Aorta (tissue), 5 donors: ENCODE data around the gene RNF103. TPM values are rescaled to one million over a fixed set of nuclear protein-coding genes. Genes with fewer than 3 reads are reported as not detected.
"Not testable (repeated sequence)": the region's sequence is repeated elsewhere in the genome, so short reads cannot be mapped to it uniquely, and the experiment has no call there.

Experiments used
- ATAC-seq: fragments of 200-7000 bp; cut with Tn5 transposase; one replicate; pipeline ENCODE4 v1.9.1; 2022; ENCODE audit warnings: moderate library complexity; ENCODE audit not compliant: low FRiP score
- DNase-seq, 2 donors: peaks; one replicate each; pipeline ENCODE4 v3.0.0-alpha.2; 2020
- H3K27ac ChIP-seq, 2 donors: one replicate each; pipeline ENCODE4 v1.5.1; 2013; ENCODE audit warnings: low read length in 2 of 2, mild to moderate bottlenecking in 2 of 2, moderate library complexity in 2 of 2, control low read depth in 1 of 2, inconsistent platforms in 1 of 2, low read depth in 1 of 2
- H3K27me3 ChIP-seq, 2 donors: one replicate each; pipeline ENCODE4 v1.6.1; 2013; ENCODE audit warnings: control low read depth in 1 of 2, low read length in 1 of 2, mild to moderate bottlenecking in 1 of 2, moderate library complexity in 1 of 2; ENCODE audit not compliant: insufficient read depth in 2 of 2, control insufficient read depth in 1 of 2
- H3K36me3 ChIP-seq, 2 donors: one replicate each; pipeline ENCODE4 v1.6.1; 2013; ENCODE audit warnings: control low read depth in 1 of 2, low read length in 1 of 2, mild to moderate bottlenecking in 1 of 2; ENCODE audit not compliant: insufficient read depth in 2 of 2, control insufficient read depth in 1 of 2
- H3K4me1 ChIP-seq, 2 donors: one replicate each; pipeline ENCODE4 v1.6.1; 2013; ENCODE audit warnings: low read length in 2 of 2, control low read depth in 1 of 2, mild to moderate bottlenecking in 1 of 2, moderate library complexity in 1 of 2; ENCODE audit not compliant: insufficient read depth in 2 of 2, control insufficient read depth in 1 of 2
- H3K4me3 ChIP-seq, 2 donors: one replicate each; pipeline ENCODE4 v1.5.1; 2013; ENCODE audit warnings: low read length in 2 of 2, control low read depth in 1 of 2, mild to moderate bottlenecking in 1 of 2
- H3K9me3 ChIP-seq: one replicate; pipeline ENCODE4 v1.6.1; 2013; ENCODE audit warnings: mild to moderate bottlenecking, low read length; ENCODE audit not compliant: control insufficient read depth
- WGBS, 2 donors: extraction: QIAGEN DNeasy Blood & Tissue Kit; methylation state at CpG; one replicate each; pipeline ENCODE4 v1.1.7; 2013; 5-methylcytosine and 5-hydroxymethylcytosine counted together
- intact Hi-C, 2 donors: fragments of 100-400 bp; cut with DNase I; formaldehyde crosslinking; loops; one replicate each; pipeline versions ENCODE4 v1.14.2 to v1.15.0; 2022
- long read RNA-seq, 2 donors: library from polyadenylated mRNA; unstranded; transcript quantifications; one replicate each; pipeline ENCODE4 v2.0.0, GENCODE V29; 2020 to 2021
- polyA plus RNA-seq, 2 donors: library from polyadenylated mRNA; stranded (reverse); fragments of 200-250 nt; gene quantifications; one replicate each; pipeline ENCODE4 v1.2.3, GENCODE V29; 2013
- total RNA-seq, 2 donors: library from RNA; stranded (reverse); fragmentation: NEBNext Ultra II Directional; extraction: Animal tissue kit (Norgen Biotek cat#: 25700); gene quantifications; one replicate each; pipeline ENCODE4 v1.2.1, GENCODE V29; 2021
- donor health status: healthy with polysubstance abuse.
- donor health status: Bipolar disorder and iron deficiency.
- donor health status: DM: no; HTN: no; CAD: no.
- donor health status: DM: no; HTN: no; CAD: no.
- donor health status: DM: yes; HTN: yes; CAD: no.

The RNF103 gene
- 10 to 100 TPM; 30.5 to 31.0 TPM for total RNA-seq
- polyA plus RNA-seq = 10 to 100 TPM; 11.4 to 26.1 TPM
- long read RNA-seq, donor 1, full-length matches to known transcripts = 12 of 18 reads
- long read RNA-seq, donor 1, partial matches to known transcripts = 0 of 18 reads
- long read RNA-seq, donor 1, other reads (novel, unspliced or antisense) = 6 of 18 reads
- long read RNA-seq, donor 2, transcript RNF103-201 (4 exons, 3,477 nt) = major isoform, 22 of 28 reads
- long read RNA-seq, donor 2, partial matches to known transcripts = 0 of 28 reads
- long read RNA-seq, donor 2, other reads (novel, unspliced or antisense) = 6 of 28 reads

GRCh38 chr2:86623494-86624266 is at the start of gene RNF103:
Gene RNF103, minus strand, starts transcription at chr2:86623865. Its CDS starts 979 bp downstream, at chr2:86622886.
- peak; percentile 98 to 100 for DNase-seq
- peak; percentile 98 for ATAC-seq
- no peaks in the 10 kb centered on the region for H3K9me3 ChIP-seq
- no peaks in the 10 kb centered on the region for H3K27me3 ChIP-seq
- peaks cover 0 to 2% of the 10 kb centered on the region in 2 donors for H3K4me1 ChIP-seq
- H3K36me3 ChIP-seq = no peaks in the 10 kb centered on the region
- intact Hi-C loops = loop anchor here (1.0 to 5.0 kb wide), 4 partner anchors 60 to 226 kb away; partner anchors contain the start of genes KDM3A (in 2 of the 2) and CHMP3 (in 1 of the 2)
- WGBS, 2 donors = 0 to 1% methylated on average over 62 to 77 of the region's 77 CpGs
- peak within 1 kb of the TSS; percentile 79 to 84 for H3K4me3 ChIP-seq
- H3K27ac ChIP-seq = peak within 1 kb of the TSS; percentile 88 to 94

- H3K36me3 ChIP-seq = no peaks in the 10 kb centered on the region
- no peak overlapping the region for H3K4me3 ChIP-seq
- no peak for ATAC-seq
- no peaks in the 10 kb centered on the region for H3K9me3 ChIP-seq
- WGBS, 2 donors = 94 to 97% methylated on average over 1 of the region's 1 CpG
- DNase-seq = no peak
- intact Hi-C loops = no loop called here
- H3K27me3 ChIP-seq = no peaks in the 10 kb centered on the region
- H3K27ac ChIP-seq = no peak overlapping the region
- no peaks in the 10 kb centered on the region for H3K4me1 ChIP-seq
These were observed 49.3 kb upstream of the RNF103 start for GRCh38 chr2:86673011-86673410.

DNA sequence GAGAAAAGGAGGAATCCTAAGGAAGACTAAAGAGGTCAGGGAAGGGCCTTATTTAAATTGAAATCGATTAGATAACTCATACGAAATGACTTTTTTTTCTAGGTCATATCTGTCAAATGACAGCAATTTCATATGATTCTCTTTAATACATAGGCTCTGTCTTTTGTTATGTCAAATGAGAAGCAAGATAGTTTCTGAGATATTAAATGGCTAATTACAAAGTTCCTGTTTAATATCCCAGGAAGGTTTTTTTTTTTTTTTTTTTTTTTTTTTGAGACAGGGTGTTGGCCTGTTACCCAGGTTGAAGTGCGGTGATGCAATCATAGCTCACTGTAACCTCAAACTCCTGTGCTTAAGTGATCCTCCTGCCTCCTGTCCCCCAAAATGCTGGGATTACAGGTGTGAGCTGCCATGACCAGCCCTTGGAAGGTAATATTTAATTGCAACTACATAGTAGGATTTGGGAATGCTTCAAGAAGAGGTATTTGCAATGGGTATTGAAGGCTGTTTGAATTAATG is 48.4 kb upstream of the RNF103 start:
- no peaks in the 10 kb centered on the region for H3K36me3 ChIP-seq
- no peaks in the 10 kb centered on the region for H3K9me3 ChIP-seq
- H3K27me3 ChIP-seq = no peaks in the 10 kb centered on the region
- H3K27ac ChIP-seq = no peak overlapping the region
- no peak overlapping the region for H3K4me3 ChIP-seq
- H3K4me1 ChIP-seq = no peaks in the 10 kb centered on the region
- DNase-seq (no peak), ATAC-seq (no peak)
- 95 to 97% methylated on average over 3 of the region's 3 CpGs for WGBS, 2 donors
- intact Hi-C loops = no loop called here

DNA sequence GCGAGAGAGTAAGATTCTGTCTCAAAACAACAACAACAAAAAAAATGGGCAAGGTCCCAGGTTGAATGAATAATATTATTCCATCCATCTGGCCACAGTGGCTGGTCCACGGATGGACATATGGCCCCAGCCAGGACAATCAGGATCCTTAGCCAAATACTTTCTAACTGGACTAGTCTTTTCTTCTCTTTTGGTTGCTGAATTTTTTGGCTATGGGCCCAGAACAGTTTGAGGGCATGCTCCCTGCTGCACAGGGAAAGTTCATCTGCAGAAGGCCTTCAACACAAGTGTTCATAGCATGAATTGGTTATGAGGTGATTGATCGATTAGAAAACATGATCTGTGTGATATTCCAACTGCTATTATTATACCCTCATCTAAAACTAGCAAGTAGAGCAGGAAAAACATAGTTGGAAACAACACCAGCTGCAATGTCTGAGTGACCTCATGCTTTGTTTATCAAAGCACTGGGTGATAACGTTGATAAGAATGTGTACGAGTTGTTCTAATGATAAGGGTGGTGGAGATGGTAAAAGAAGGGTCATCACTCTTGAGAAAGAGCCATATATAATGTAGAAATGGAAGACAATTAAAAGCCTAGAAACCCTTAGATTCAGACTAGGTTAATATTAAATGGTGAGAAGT is 47.8 kb upstream of the RNF103 start:
- 20 to 24% methylated on average over 5 of the region's 5 CpGs for WGBS, 2 donors
- Histone ChIP-seq H3K27ac (no peak overlapping the region), H3K36me3 (no peaks in the 10 kb centered on the region), H3K4me3 (no peak overlapping the region), H3K27me3 (no peaks in the 10 kb centered on the region), H3K9me3 (no peaks in the 10 kb centered on the region), H3K4me1 (no peaks in the 10 kb centered on the region)
- intact Hi-C loops = no loop called here
- ATAC-seq (peak; percentile 29), DNase-seq (no peak)

GRCh38 chr2:86669323-86669722 is 45.7 kb upstream of the RNF103 start:
- DNase-seq, intact Hi-C loops, ATAC-seq, H3K27ac ChIP-seq, H3K4me3 ChIP-seq, H3K36me3 ChIP-seq, H3K4me1 ChIP-seq, H3K9me3 ChIP-seq, H3K27me3 ChIP-seq: not testable (repeated sequence)
- 89 to 90% methylated on average over 5 of the region's 5 CpGs for WGBS, 2 donors

GRCh38 chr2:86661333-86661732 is 37.7 kb upstream of the RNF103 start:
- Histone ChIP-seq H3K36me3 (no peaks in the 10 kb centered on the region), H3K4me3 (no peak overlapping the region), H3K9me3 (peaks cover 4% of the 10 kb centered on the region), H3K4me1 (no peaks in the 10 kb centered on the region), H3K27ac (no peak overlapping the region), H3K27me3 (no peaks in the 10 kb centered on the region)
- intact Hi-C loops = no loop called here
- ATAC-seq = no peak
- 86 to 90% methylated on average over 3 of the region's 3 CpGs for WGBS, 2 donors
- no peak for DNase-seq

DNA sequence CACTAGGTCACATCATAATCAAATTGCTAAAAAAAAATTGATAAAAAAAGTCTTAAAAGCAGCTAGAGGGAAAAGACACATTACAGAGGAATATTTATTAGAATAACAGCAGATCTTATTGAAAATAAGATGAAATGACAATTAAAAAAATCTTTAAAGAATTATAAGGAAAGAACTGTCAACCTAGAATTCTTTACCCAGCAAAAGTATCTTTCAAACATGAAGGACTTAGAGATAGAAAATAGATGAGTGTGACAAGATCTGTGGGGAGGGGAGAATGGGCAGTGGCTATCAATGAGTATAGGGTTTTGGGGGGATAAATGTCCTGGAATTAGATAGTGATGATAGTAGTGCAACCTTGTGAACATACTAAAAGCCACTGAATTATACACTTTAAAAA is 26.5 kb upstream of the RNF103 start:
- DNase-seq (no peak), ATAC-seq (no peak)
- H3K4me1 ChIP-seq = no peaks in the 10 kb centered on the region
- no peak overlapping the region for H3K27ac ChIP-seq
- no peaks in the 10 kb centered on the region for H3K9me3 ChIP-seq
- no peaks in the 10 kb centered on the region for H3K36me3 ChIP-seq
- H3K4me3 ChIP-seq = no peak overlapping the region
- H3K27me3 ChIP-seq = peaks cover 0 to 1% of the 10 kb centered on the region in 2 donors
- intact Hi-C loops = no loop called here

- DNase-seq (no peak), ATAC-seq (no peak)
- intact Hi-C loops = no loop called here
- no peak overlapping the region for H3K27ac ChIP-seq
- H3K36me3 ChIP-seq = no peaks in the 10 kb centered on the region
- peaks cover 0 to 1% of the 10 kb centered on the region in 2 donors for H3K27me3 ChIP-seq
- H3K9me3 ChIP-seq = no peaks in the 10 kb centered on the region
- no peak overlapping the region for H3K4me3 ChIP-seq
- H3K4me1 ChIP-seq = no peaks in the 10 kb centered on the region
- WGBS, 2 donors = 9 to 16% methylated on average over 1 of the region's 1 CpG
These were observed 25.7 kb upstream of the RNF103 start for GRCh38 chr2:86649119-86649947.
